HG03095 (cell line): Measurements from ENCODE around the gene GNB2.
"Not testable (repeated sequence)": the region's sequence is repeated elsewhere in the genome, so short reads cannot be mapped to it uniquely, and the experiment has no call there.

Source experiments
- ATAC-seq: cut with Tn5 transposase; IDR thresholded peaks from one replicate; pipeline ENCODE4 v1.9.1; 2021; ENCODE audit warnings: moderate library complexity; ENCODE audit not compliant: unreplicated experiment

Gene GNB2

GRCh38 chr7:100662194-100662776, 11.3 kb upstream of the GNB2 start:
- ATAC-seq = not testable (repeated sequence)

GRCh38 chr7:100665168-100665726, 8.3 kb upstream of the GNB2 start:
- ATAC-seq = no peak

- ATAC-seq = no peak
Observed at GRCh38 chr7:100667331-100668068, 6.0 kb upstream of the GNB2 start.

DNA sequence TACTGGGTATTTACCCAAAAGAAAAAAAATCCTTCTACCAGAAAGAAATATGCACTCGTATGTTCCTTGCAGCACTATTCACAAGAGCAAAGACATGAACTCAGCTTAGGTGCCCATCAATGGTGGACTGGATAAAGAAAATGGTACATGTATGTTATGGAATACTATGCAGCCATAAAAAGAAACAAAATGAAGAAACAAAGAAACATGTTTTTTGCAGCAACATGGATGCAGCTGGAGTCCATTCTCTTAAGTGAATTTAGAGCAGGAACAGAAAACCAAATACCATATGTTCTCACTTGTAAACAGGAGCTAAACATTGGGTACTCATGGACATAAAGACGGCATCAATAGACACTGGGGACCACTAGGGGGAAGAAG, 5.5 kb upstream of the GNB2 start:
- ATAC-seq = no peak

DNA sequence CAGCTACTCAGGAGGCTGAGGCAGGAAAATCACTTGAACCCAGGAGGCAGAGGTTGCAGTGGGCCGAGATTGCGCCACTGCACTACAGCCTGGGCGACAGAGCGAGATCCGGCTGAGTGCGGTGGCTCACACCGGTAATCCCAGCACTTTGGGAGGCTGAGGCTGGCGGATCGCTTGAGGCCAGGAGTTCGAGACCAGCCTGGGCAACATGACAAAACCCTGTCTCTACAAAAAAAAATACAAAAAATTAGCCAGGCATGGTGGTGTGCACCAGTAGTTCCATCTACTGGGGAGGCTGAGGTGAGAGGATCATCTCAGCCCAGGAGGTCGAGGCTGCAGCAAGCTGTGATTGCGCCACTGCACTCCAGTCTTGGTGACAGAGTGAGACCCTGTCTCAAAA, 4.4 kb upstream of the GNB2 start:
- ATAC-seq = not testable (repeated sequence)

DNA sequence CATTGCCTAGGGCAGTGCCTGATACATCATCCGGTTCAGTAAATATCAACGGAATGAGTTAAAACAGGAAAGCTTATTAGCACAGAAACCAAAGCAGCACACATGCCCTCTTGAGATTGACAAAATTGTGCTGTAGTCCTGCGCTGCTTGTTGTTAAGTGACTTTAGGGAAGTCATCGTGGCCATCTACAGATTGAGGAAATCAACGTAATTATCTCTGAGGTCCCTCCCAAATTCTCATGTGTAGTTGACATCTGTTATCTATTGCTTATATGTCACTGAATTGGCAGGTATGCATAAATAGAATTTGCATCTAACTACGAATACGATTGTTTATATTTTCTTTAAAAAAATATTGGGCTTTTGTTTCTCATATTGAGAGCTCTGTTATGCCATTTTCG, 3.5 kb upstream of the GNB2 start:
- ATAC-seq = no peak

GRCh38 chr7:100671353-100672327, 1.9 kb upstream of the GNB2 start:
- ATAC-seq = no peak

- ATAC-seq = peak; percentile 0
Observed at GRCh38 chr7:100673942-100674410, 436 bp downstream of the GNB2 start.

- ATAC-seq = no peak
Observed at GRCh38 chr7:100674411-100675104, 1.0 kb downstream of the GNB2 start.

- ATAC-seq = no peak
Observed at GRCh38 chr7:100675105-100675451, 1.5 kb downstream of the GNB2 start.

DNA sequence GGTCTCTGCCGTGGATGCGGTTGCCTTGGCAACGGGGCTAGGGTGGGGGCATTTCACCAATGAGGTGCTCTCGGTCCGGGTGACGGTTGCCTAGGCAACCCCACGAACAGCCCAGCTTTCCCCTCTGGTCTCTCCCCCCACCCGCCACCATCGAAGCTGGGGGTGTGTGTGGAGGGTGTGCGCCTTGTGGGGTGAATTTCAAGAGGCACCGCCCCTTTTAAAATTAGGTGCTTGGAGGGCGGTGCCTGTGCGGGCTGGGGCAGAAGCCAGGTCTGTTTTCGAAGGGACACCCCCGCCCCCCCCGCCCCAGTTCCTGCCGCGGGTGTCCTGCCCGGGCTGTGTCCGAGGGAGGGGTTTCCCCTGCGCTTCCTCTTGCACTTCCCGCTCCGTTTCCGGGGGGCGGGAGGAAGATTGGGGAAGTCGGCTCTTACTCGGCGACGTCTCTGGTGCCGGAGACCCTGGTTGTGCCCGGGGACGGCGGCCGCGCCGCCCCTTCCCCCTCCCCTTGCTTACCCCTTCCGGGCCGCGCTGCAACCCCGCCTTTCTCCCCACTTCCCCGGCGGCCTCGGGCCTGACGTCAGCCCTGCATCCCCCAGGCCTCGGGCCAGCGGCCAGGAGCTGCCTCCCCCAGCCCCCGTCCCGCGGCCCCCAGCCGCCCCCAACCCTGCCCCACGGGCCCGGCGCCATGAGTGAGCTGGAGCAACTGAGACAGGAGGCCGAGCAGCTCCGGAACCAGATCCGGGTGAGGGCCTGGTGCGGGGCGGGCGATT, 2.2 kb downstream of the GNB2 start:
- peak; percentile 33 for ATAC-seq

GRCh38 chr7:100676501-100677306, 3.2 kb downstream of the GNB2 start:
- no peak for ATAC-seq

DNA sequence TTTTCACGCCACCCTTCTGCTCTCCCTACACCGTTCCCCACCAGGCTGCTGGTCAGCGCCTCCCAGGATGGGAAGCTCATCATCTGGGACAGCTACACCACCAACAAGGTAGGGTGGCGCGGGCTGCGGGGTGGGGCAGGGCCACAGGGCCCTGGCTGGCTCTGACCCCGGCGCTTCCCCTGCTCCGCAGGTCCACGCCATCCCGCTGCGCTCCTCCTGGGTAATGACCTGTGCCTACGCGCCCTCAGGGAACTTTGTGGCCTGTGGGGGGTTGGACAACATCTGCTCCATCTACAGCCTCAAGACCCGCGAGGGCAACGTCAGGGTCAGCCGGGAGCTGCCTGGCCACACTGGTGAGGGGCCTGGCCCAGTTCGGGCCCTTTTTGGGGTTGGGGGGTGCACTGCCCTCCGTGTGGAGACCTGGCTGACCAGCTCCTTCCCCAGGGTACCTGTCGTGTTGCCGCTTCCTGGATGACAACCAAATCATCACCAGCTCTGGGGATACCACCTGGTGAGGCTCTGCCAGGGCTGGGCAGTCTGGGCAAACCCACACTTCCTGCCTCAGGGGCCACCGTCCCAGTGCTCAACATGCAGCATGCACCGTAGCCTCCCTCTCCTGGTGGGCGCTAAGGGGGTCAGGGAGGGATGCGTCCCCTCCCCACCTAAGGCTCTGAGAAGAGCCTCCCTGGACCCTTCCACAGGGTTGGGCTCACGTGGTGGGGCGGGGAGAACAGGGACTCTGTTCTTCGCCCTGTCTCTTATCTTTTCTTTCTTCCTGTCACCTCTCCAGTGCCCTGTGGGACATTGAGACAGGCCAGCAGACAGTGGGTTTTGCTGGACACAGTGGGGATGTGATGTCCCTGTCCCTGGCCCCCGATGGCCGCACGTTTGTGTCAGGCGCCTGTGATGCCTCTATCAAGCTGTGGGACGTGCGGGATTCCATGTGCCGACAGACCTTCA, 4.0 kb downstream of the GNB2 start:
- ATAC-seq = no peak

- no peak for ATAC-seq
Observed at GRCh38 chr7:100678291-100678984, 4.9 kb downstream of the GNB2 start.

- no peak for ATAC-seq
Observed at GRCh38 chr7:100679129-100679926, 5.8 kb downstream of the GNB2 start.

GRCh38 chr7:100679927-100680575, 6.5 kb downstream of the GNB2 start:
- no peak for ATAC-seq
